ENCODE measurements around the gene ZNF181.

Gene ZNF181

GRCh38 chr19:34759218-34759917, 25.3 kb downstream of the ZNF181 start:
- DNase-seq, result no peak

- no peak for DNase-seq
Measured at GRCh38 chr19:34766386-34766785, 32.3 kb downstream of the ZNF181 start.

GRCh38 chr19:34767951-34768350, 33.9 kb downstream of the ZNF181 start:
- no peak for DNase-seq

- DNase-seq, result peak; percentile 76 to 85 (median 82)
Measured at GRCh38 chr19:34772697-34773554, 38.9 kb downstream of the ZNF181 start, which contains the start of gene ZNF599. ZNF599 (minus strand) TSS chr19:34773215; CDS start chr19:34772841, 374 bp downstream.

- DNase-seq, result no peak
Measured at GRCh38 chr19:34773555-34773864, 39.5 kb downstream of the ZNF181 start.

- no peak for DNase-seq
Measured at GRCh38 chr19:34774857-34775256, 40.8 kb downstream of the ZNF181 start.

- no peak for DNase-seq
Measured at GRCh38 chr19:34778342-34778741, 44.3 kb downstream of the ZNF181 start.

- no peak for DNase-seq
Measured at GRCh38 chr19:34779652-34780051, 45.6 kb downstream of the ZNF181 start.

- DNase-seq, result no peak
Measured at GRCh38 chr19:34786236-34786635, 52.2 kb downstream of the ZNF181 start.

DNA sequence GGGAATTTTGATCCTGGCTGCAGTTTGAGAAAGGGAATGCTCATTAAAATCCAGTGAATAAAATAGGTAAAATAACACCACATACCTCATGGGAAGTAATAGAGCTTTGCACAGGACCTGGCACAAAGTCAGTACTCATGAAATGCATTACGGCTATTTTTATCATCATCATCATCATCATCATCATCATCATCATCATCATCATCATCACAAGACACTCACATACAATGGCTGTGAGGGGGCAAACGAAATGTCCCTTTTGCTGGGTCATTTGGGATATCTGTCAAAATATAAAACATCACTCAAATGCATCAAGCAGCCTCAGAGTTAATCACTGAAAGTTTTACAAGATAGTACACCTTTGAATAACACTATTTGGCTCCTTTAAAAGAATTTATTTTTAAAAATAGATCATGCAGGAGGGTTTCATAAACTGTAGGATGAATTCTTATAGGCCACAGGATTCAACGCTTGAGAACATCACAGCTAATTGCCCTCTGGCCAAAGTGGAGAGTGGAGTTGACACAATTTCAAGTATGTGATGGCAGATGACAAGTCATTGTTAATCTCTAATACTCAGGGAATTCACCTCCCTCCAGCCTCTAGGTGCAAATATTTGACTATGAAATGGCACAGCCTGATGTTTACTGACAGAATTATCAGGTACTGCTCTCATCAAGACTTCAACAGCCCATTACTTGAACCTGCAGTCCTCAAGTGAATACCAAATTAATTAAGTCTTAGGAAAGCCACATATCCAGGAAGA, 53.2 kb downstream of the ZNF181 start:
- DNase-seq, result no peak

- DNase-seq, result no peak
Measured at GRCh38 chr19:34788074-34788473, 54.0 kb downstream of the ZNF181 start.

GRCh38 chr19:34793565-34793964, 59.5 kb downstream of the ZNF181 start:
- no peak for DNase-seq

- no peak for DNase-seq
Measured at GRCh38 chr19:34794066-34794960, 60.3 kb downstream of the ZNF181 start.

Measured in activated CD4-positive, CD25-positive, alpha-beta regulatory T cell (primary cell).